Hepatic stellate cell (primary cell): ENCODE measurements around the gene PRPF6.
"Not testable (repeated sequence)": the region's sequence is repeated elsewhere in the genome, so short reads cannot be mapped to it uniquely, and the experiment has no call there.

Experiments used
- DNase-seq: peaks from one replicate; pipeline ENCODE4 v3.0.0; 2011; ENCODE audit warnings: low spot score

Gene PRPF6

DNA sequence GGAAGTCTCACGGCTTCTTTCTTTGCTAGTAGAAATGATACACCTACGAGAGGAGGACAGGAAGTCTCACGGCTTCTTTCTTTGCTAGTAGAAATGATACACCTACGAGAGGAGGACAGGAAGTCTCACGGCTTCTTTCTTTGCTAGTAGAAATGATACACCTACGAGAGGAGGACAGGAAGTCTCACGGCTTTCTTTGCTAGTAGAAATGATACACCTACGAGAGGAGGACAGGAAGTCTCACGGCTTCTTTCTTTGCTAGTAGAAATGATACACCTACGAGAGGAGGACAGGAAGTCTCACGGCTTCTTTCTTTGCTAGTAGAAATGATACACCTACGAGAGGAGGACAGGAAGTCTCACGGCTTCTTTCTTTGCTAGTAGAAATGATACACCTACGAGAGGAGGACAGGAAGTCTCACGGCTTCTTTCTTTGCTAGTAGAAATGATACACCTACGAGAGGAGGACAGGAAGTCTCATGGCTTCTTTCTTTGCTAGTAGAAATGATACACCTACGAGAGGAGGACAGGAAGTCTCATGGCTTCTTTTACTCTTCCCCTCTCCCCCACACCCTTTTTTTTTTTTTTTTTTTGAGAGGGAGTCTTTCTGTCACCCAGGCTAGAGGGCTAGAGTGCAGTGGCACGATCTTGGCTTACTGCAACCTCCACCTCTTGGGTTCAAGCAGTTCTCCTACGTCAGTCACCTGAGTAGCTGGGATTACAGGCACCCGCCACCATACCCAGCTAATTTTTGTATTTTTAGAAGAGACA, 31.6 kb downstream of the PRPF6 start:
- not testable (repeated sequence) for DNase-seq

- DNase-seq: no peak
Measured at GRCh38 chr20:64015635-64016034, 34.7 kb downstream of the PRPF6 start.

DNA sequence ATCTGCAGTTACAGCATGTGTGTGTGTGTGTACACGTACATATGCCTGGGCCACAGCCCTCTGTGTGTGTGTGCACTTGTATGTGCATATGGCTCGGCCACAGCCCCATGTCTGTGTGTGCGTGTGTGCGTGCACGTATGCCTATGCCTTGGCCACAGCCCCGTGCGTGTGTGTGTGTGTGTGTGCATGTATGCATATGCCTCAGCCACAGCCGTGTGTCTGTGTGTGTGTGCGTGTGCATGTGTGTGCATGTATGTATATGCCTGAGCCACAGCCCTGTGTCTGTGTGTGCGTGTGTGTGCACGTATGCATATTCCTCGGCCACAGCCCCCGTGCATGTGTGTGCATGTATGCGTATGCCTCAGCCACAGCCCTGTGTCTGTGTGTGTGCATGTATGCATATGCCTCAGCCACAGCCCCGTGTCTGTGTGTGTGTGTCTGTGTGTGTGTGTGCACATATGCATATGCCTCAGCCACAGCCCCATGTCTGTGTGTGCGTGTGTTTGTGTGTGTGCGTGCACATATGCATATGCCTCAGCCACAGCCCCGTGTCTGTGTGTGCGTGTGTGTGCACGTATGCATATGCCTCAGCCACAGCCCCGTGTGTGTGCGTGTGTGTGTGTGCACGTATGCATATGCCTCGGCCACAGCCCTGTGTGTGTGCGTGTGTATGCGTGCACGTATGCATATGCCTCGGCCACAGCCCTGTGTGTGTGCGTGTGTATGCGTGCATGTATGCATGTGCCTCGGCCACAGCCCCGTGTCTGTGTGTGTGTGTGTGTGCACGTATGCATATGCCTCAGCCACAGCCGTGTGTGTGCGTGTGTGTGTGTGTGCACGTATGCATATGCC, 40.4 kb downstream of the PRPF6 start:
- DNase-seq: no peak

GRCh38 chr20:64022671-64023360, 41.9 kb downstream of the PRPF6 start:
- no peak for DNase-seq

GRCh38 chr20:64023361-64024140, 42.6 kb downstream of the PRPF6 start:
- no peak for DNase-seq

- DNase-seq: no peak
Measured at GRCh38 chr20:64024141-64024990, 43.4 kb downstream of the PRPF6 start.

- no peak for DNase-seq
Measured at GRCh38 chr20:64025101-64025825, 44.3 kb downstream of the PRPF6 start.

DNA sequence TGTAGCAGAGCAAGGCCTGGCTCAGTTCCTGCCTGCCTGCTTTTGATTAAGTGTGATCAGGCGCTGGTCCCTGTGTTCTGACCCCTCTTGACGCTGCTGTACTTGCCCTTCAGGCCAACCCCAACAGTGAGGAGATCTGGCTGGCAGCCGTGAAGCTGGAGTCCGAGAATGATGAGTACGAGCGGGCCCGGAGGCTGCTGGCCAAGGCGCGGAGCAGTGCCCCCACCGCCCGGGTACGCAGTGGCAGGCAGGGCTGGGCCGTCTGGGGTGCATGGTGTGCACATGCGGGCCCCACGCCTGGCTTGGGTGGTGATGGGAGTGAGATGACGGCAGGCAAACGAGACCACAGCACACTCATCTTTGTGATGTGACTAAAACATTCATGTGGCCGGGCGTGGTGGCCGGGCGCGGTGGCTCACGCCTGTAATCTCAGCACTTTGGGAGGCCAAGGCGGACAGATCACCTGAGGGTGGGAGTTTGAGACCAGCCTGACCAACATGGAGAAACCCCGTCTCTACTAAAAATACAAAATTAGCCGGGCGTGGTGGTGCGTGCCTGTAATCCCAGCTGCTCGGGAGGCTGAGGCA, 45.0 kb downstream of the PRPF6 start:
- DNase-seq: no peak

DNA sequence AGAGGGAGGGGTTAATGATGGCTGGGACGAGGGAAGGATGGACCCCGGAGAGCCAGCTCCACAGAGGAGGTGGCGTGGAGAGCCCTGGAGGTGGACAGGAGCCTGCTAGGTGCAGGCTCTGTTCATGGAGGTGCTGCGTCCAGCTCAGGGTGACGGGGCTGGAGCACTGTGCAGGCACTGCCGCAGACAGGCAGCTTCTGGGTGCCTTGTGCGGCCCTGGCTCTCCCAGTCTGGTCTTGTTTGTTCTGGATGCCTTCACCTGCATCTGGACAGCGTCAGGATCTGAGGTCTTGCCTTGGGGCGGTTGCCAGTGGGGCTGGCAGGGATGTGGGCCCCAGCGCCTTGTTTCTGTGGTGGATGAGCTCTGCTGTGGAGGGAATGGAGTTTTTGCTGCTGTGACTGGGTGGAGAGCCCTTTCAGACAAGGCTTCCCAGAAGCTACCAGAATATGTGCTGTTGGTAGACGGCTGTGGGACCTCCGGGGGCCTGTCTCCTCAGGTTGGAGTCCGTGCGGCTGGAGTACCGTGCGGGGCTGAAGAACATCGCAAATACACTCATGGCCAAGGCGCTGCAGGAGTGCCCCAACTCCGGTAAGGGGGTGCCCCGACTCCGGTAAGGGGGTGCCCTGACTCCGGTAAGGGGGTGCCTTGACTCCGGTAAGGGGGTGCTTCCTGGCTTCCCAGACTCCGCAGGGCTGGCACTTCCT, 47.2 kb downstream of the PRPF6 start:
- DNase-seq: no peak

GRCh38 chr20:64029293-64030117, 48.6 kb downstream of the PRPF6 start:
- no peak for DNase-seq

- DNase-seq: no peak
Measured at GRCh38 chr20:64030371-64031134, 49.6 kb downstream of the PRPF6 start.

DNA sequence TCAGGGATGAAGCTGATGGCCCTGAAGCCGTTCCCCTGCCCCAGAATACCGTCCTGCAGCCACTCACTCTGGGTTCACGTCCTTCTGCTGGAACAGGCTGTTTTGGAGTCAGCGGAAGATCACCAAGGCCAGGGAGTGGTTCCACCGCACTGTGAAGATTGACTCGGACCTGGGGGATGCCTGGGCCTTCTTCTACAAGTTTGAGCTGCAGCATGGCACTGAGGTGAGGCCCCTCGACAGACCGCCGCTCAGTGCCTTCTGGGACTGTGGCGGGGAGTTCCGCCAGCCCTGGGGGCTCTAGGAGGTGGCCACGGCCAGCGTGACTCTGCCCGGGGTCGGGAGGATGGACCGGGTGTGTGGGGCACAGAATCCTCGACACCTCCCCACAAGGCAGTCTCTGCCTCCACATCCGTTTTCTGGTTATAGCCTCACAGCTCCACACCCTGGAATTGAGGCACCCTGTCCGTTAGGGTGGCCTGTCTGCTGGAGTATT, 50.9 kb downstream of the PRPF6 start:
- DNase-seq: no peak

GRCh38 chr20:64032706-64033624, 52.0 kb downstream of the PRPF6 start:
- DNase-seq: no peak

- no peak for DNase-seq
Measured at GRCh38 chr20:64033981-64034493, 53.1 kb downstream of the PRPF6 start.

GRCh38 chr20:64035066-64035932, 54.4 kb downstream of the PRPF6 start:
- DNase-seq: no peak
